IMR-90 (cell line): ENCODE data around the gene SUN1. TPM values are rescaled to one million over a fixed set of nuclear protein-coding genes. Genes with fewer than 3 reads are reported as not detected.

Experiments
- ATAC-seq: fragments of 200-7000 bp; cut with Tn5 transposase; 2 replicates; pipeline ENCODE4 v1.9.1; 2020; ENCODE audit warnings: low read depth, mild to moderate bottlenecking, moderate library complexity
- BruUV-seq: library from RNA; stranded (reverse); fragments of 400-500 nt; replicated peaks from 2 replicates; lab custom pipeline; 2021; lab: Mats Ljungman, UMichigan
- CTCF ChIA-PET: fragments of 300-600 bp; formaldehyde crosslinking; extraction: SDS; loops from one replicate; lab custom pipeline; 2021; ENCODE audit warnings: antibody characterized with exemption; lab: Yijun Ruan, JAX
- POLR2A ChIA-PET: fragments of 300-600 bp; sonication (Branson Sonifier 250); formaldehyde crosslinking; loops from one replicate; lab custom pipeline; 2022; ENCODE audit warnings: antibody characterized with exemption; ENCODE audit not compliant: unreplicated experiment; lab: Charles Lee
- DNase-seq: peaks from one replicate; pipeline ENCODE4 v3.0.0; 2013
- H2AFZ ChIP-seq: replicated peaks from 2 replicates; pipeline ENCODE3; 2013; ENCODE audit warnings: low read length, mild to moderate bottlenecking; ENCODE audit not compliant: poor library complexity
- H2AK5ac ChIP-seq: 2 replicates; pipeline ENCODE4 v1.6.1; 2013; ENCODE audit warnings: low read depth, low read length, inconsistent platforms
- H2AK9ac ChIP-seq: replicated peaks from 2 replicates; pipeline ENCODE3; 2013; ENCODE audit warnings: mild to moderate bottlenecking, low read depth, low read length, moderate library complexity; ENCODE audit not compliant: poor library complexity
- H2BK120ac ChIP-seq: 2 replicates; pipeline ENCODE4 v1.6.1; 2013; ENCODE audit warnings: low read depth, low read length, inconsistent platforms
- H2BK15ac ChIP-seq: 3 replicates; pipeline ENCODE4 v1.6.1; 2013; ENCODE audit warnings: low read depth, low read length, inconsistent platforms
- H2BK20ac ChIP-seq: 2 replicates; pipeline ENCODE4 v1.6.1; 2013; ENCODE audit warnings: low read depth, mild to moderate bottlenecking, inconsistent platforms, low read length, moderate library complexity
- H2BK5ac ChIP-seq: 2 replicates; pipeline ENCODE4 v1.6.1; 2013; ENCODE audit warnings: mild to moderate bottlenecking, low read depth, low read length, inconsistent platforms; ENCODE audit not compliant: poor library complexity, severe bottlenecking
- H3K14ac ChIP-seq: replicated peaks from 2 replicates; pipeline ENCODE4 v1.6.1; 2013; ENCODE audit warnings: low read depth, low read length, inconsistent platforms
- H3K18ac ChIP-seq: 2 replicates; pipeline ENCODE4 v1.6.1; 2013; ENCODE audit warnings: low read depth, low read length, control low read depth
- H3K23ac ChIP-seq: 2 replicates; pipeline ENCODE4 v1.6.1; 2013; ENCODE audit warnings: low read depth, low read length, inconsistent platforms
- H3K27ac ChIP-seq: 2 replicates; pipeline ENCODE4 v1.5.1; 2013; ENCODE audit warnings: mild to moderate bottlenecking, control low read depth, low read length; ENCODE audit not compliant: insufficient read depth
- H3K27me3 ChIP-seq: 2 replicates; pipeline ENCODE4 v1.6.1; 2013; ENCODE audit warnings: low read length; ENCODE audit not compliant: control insufficient read depth, insufficient read depth
- H3K36me3 ChIP-seq: 2 replicates; pipeline ENCODE4 v1.6.1; 2013; ENCODE audit warnings: low read length, mixed read lengths; ENCODE audit not compliant: control insufficient read depth, insufficient read depth
- H3K4ac ChIP-seq: 2 replicates; pipeline ENCODE4 v1.6.1; 2013; ENCODE audit warnings: low read depth, low read length, inconsistent platforms
- H3K4me1 ChIP-seq: 2 replicates; pipeline ENCODE4 v1.6.1; 2013; ENCODE audit warnings: low read length, mixed read lengths; ENCODE audit not compliant: control insufficient read depth, insufficient read depth
- H3K4me2 ChIP-seq: 2 replicates; pipeline ENCODE4 v1.6.1; 2013; ENCODE audit warnings: low read depth, mild to moderate bottlenecking, control low read depth, low read length, moderate library complexity
- H3K4me3 ChIP-seq: 2 replicates; pipeline ENCODE4 v1.5.1; 2013; ENCODE audit warnings: low read depth, mild to moderate bottlenecking, control low read depth, low read length, moderate library complexity; ENCODE audit not compliant: insufficient read depth
- H3K56ac ChIP-seq: 2 replicates; pipeline ENCODE4 v1.6.1; 2013; ENCODE audit warnings: low read length, inconsistent platforms; ENCODE audit not compliant: insufficient read depth; ENCODE audit errors: extremely low read depth
- H3K79me1 ChIP-seq, 2 experiments: 2 replicates each; pipeline ENCODE4 v1.6.1; 2013; ENCODE audit warnings: low read length in 2 of 2, inconsistent platforms in 1 of 2, low read depth in 1 of 2
- H3K9ac ChIP-seq: 2 replicates; pipeline ENCODE4 v1.6.1; 2013; ENCODE audit warnings: low read depth, low read length, control low read depth
- H3K9me1 ChIP-seq: 2 replicates; pipeline ENCODE4 v1.6.1; 2013; ENCODE audit warnings: low read length, inconsistent platforms; ENCODE audit not compliant: insufficient read depth
- H3K9me3 ChIP-seq: 2 replicates; pipeline ENCODE4 v1.6.1; 2013; ENCODE audit warnings: low read length; ENCODE audit not compliant: control insufficient read depth, insufficient read depth
- H4K20me1 ChIP-seq: 2 replicates; pipeline ENCODE4 v1.6.1; 2013; ENCODE audit warnings: low read length, inconsistent platforms; ENCODE audit not compliant: insufficient read depth
- H4K5ac ChIP-seq: 2 replicates; pipeline ENCODE4 v1.6.1; 2013; ENCODE audit warnings: mild to moderate bottlenecking, low read depth, low read length, control low read depth
- H4K8ac ChIP-seq, 2 experiments: 2 replicates each; pipeline ENCODE4 v1.6.1; 2013; ENCODE audit warnings: low read depth in 2 of 2, low read length in 2 of 2, control low read depth in 1 of 2, inconsistent platforms in 1 of 2
- H4K91ac ChIP-seq: 2 replicates; pipeline ENCODE4 v1.6.1; 2013; ENCODE audit warnings: low read depth, low read length, inconsistent platforms; ENCODE audit not compliant: insufficient read depth
- CHD1 ChIP-seq: IDR thresholded peaks from 2 replicates; pipeline ENCODE4 v1.6.1; 2012; ENCODE audit warnings: low read depth, low read length, improper control_type of control experiment
- ELK1 ChIP-seq: fragments of 150-350 bp; IDR thresholded peaks from 2 replicates; pipeline ENCODE4 v1.6.1; 2016; ENCODE audit warnings: low read depth, mild to moderate bottlenecking, low read length, moderate library complexity, borderline replicate concordance
- MAZ ChIP-seq: IDR thresholded peaks from 2 replicates; pipeline ENCODE4 v1.6.1; 2012; ENCODE audit warnings: low read depth, mild to moderate bottlenecking, low read length, improper control_type of control experiment, moderate library complexity, borderline replicate concordance
- NFE2L2 ChIP-seq: fragments of 150-350 bp; IDR thresholded peaks from 2 replicates; pipeline ENCODE4 v1.6.1; 2016; ENCODE audit warnings: low read depth, mild to moderate bottlenecking, low read length
- RFX5 ChIP-seq: IDR thresholded peaks from 2 replicates; pipeline ENCODE4 v1.8.0; 2012; ENCODE audit warnings: low read depth, mild to moderate bottlenecking, low read length, moderate library complexity
- WGBS, 2 experiments: methylation state at CpG; one replicate each; pipeline versions ENCODE4 v1.1.5 to v1.1.7; 2013; ENCODE audit warnings: missing lambda C conversion rate in 2 of 2; ENCODE audit not compliant: insufficient read length in 1 of 2; ENCODE audit errors: extremely low coverage in 2 of 2; 5-methylcytosine and 5-hydroxymethylcytosine counted together
- dilution Hi-C: fragments of 300-500 bp; cut with HindIII; formaldehyde crosslinking; loops from one replicate; pipeline ENCODE4 v1.14.3; 2018; ENCODE audit warnings: low sequenced_read_pairs; ENCODE audit not compliant: unreplicated experiment
- in situ Hi-C: fragments of 300-500 bp; cut with MboI; formaldehyde crosslinking; loops from 3 replicates; pipeline ENCODE4 v1.14.3; 2019; ENCODE audit warnings: low sequenced_read_pairs, inconsistent platforms, mixed read lengths
- intact Hi-C: fragments of 100-400 bp; cut with micrococcal nuclease; formaldehyde crosslinking; loops from 2 replicates; pipeline ENCODE4 v1.10.0; 2022
- polyA plus RNA-seq, 3 experiments: library from polyadenylated mRNA; depleted of rRNA; stranded (reverse); fragments of >200 nt; gene quantifications; 2 replicates each; pipeline ENCODE4 v1.2.3, GENCODE V29; 2012; ENCODE audit warnings: low replicate concordance in 1 of 3
- total RNA-seq: library from RNA; depleted of rRNA; stranded (reverse); fragments of >200 nt; gene quantifications from 2 replicates; pipeline ENCODE4 v1.2.3, GENCODE V29; 2012

Gene SUN1
- total and polyA plus RNA-seq, 2 of the 4 experiments (the other 2 are of a cell fraction): 113 to 239 TPM

- Histone ChIP-seq H2BK20ac (no peak overlapping the region), H3K23ac (no peak overlapping the region), H3K4me3 (no peak overlapping the region), H2BK120ac (no peak overlapping the region), H2BK5ac (no peak overlapping the region), H2AK9ac (no peak overlapping the region), H2AFZ (no peak overlapping the region), H3K56ac (no peak overlapping the region), H4K8ac (no peak overlapping the region), H3K9me1 (0 out of 2 replicates have a peak, but pooled peaks cover 5% of the 10 kb centered on the region), H3K9ac (no peak overlapping the region), H3K36me3 (peaks cover 42% of the 10 kb centered on the region), H3K4ac (no peak overlapping the region), H2AK5ac (no peak overlapping the region), H3K9me3 (no peaks in the 10 kb centered on the region), H3K27me3 (no peaks in the 10 kb centered on the region), H3K4me2 (no peak overlapping the region), H3K4me1 (no peaks in the 10 kb centered on the region), H3K79me1 (peaks cover 11 to 58% of the 10 kb centered on the region in 2 experiments), H3K14ac (no peak overlapping the region), H3K27ac (no peak overlapping the region), H4K20me1 (peaks cover 55% of the 10 kb centered on the region), H2BK15ac (no peak overlapping the region), H4K5ac (no peak overlapping the region), H4K91ac (no peak overlapping the region), H3K18ac (no peak overlapping the region)
- dilution Hi-C loops (no loop called here), in situ Hi-C loops (no loop called here), intact Hi-C loops (no loop called here)
- CTCF ChIA-PET: no interaction called here
- 92% methylated on average over 29 of the region's 43 CpGs; no CpG with 5 or more reads in 1 of the 2 experiments for WGBS, 2 experiments
- DNase-seq: no peak
- POLR2A ChIA-PET: no interaction called here
- TF ChIP-seq ELK1: no peak
- no peak for TF ChIP-seq RFX5
- TF ChIP-seq CHD1: no peak
- no peak for TF ChIP-seq MAZ
- TF ChIP-seq NFE2L2: no peak
- ATAC-seq: no peak
- BruUV-seq: no TSS peak
Observed at GRCh38 chr7:888081-889024, 56.1 kb downstream of the SUN1 start.
